Endothelial cell (in vitro differentiated cells): ENCODE results near the gene CREB5. TPM values are rescaled to one million over a fixed set of nuclear protein-coding genes. Genes with fewer than 3 reads are reported as not detected.

Experiments used
- DNase-seq: peaks from one replicate; pipeline ENCODE4 v3.0.0; 2021; ENCODE audit warnings: low spot score
- H3K27ac Mint-ChIP-seq: one replicate; pipeline ENCODE4 v1.8.0; 2021; ENCODE audit warnings: mixed read lengths, inconsistent platforms; ENCODE audit not compliant: unreplicated experiment
- H3K27me3 Mint-ChIP-seq: one replicate; pipeline ENCODE4 v1.8.0; 2021; ENCODE audit warnings: mild to moderate bottlenecking, moderate library complexity, mixed read lengths, inconsistent platforms; ENCODE audit not compliant: unreplicated experiment
- H3K36me3 Mint-ChIP-seq: one replicate; pipeline ENCODE4 v1.8.0; 2021; ENCODE audit warnings: mild to moderate bottlenecking, low read depth, mixed read lengths, inconsistent platforms; ENCODE audit not compliant: unreplicated experiment
- H3K4me1 Mint-ChIP-seq: one replicate; pipeline ENCODE4 v1.8.0; 2021; ENCODE audit warnings: mild to moderate bottlenecking, mixed read lengths, inconsistent platforms; ENCODE audit not compliant: unreplicated experiment
- H3K4me3 Mint-ChIP-seq: one replicate; pipeline ENCODE4 v1.8.0; 2021; ENCODE audit warnings: mild to moderate bottlenecking, mixed read lengths, inconsistent platforms; ENCODE audit not compliant: unreplicated experiment
- H3K9me3 Mint-ChIP-seq: one replicate; pipeline ENCODE4 v1.8.0; 2021; ENCODE audit warnings: mixed read lengths, inconsistent platforms; ENCODE audit not compliant: unreplicated experiment
- total RNA-seq: library from RNA; stranded (reverse); fragmentation: NEBNext Ultra II Directional; extraction: Animal tissue kit (Norgen Biotek cat#: 25700); gene quantifications from one replicate; pipeline ENCODE4 v1.2.1, GENCODE V29; 2021; ENCODE audit not compliant: unreplicated experiment
- TF ChIP-seq, protein P1 (sequence below): fragments of 200-600 bp; sonication (generic); IDR thresholded peaks from one replicate; pipeline ENCODE4 v1.5.0; 2021; ENCODE audit warnings: antibody characterized with exemption; ENCODE audit not compliant: unreplicated experiment

The CREB5 gene
- total RNA-seq, 1 donor from 2014 or later, result 5.6 TPM

DNA sequence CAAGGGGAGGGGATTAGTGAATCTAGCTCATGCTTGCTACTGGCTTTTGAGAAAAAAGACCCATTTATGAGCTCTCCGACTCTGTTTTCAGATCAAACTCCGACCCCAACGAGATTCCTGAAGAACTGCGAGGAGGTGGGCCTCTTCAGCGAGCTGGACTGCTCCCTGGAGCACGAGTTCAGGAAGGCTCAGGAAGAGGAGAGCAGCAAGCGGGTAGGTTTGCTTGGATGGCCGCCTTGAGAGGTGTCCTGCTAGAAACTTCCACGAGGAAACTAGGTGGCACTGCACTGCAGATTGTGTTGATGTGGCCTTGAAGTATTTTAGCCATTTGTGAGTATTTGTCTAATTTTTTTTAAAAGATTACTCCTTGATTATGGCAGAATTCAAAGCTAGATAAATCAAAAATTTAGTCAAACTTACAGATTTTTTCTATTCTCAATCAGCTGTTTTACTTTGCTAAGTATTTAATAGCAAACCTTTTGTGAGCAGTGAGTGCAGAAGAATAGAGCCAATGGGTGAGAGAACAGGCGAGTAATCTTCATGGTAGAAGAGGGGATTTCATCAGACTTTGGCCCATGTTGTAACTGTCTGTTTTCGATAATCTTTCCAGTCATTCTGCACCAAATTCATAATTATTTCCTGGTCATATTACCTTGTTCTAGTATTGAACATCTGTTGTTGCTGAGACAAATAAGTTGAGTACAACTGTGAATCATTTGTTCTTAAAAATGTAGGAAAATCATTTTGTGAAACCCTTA, 95.4 kb downstream of the CREB5 start:
- Mint-ChIP-seq H3K4me1 (peaks cover 7% of the 10 kb centered on the region), H3K27me3 (no peaks in the 10 kb centered on the region), H3K36me3 (no peaks in the 10 kb centered on the region), H3K9me3 (no peaks in the 10 kb centered on the region), H3K27ac (no peak overlapping the region), H3K4me3 (no peak overlapping the region)
- DNase-seq, result no peak
- TF ChIP-seq, protein P1, sequence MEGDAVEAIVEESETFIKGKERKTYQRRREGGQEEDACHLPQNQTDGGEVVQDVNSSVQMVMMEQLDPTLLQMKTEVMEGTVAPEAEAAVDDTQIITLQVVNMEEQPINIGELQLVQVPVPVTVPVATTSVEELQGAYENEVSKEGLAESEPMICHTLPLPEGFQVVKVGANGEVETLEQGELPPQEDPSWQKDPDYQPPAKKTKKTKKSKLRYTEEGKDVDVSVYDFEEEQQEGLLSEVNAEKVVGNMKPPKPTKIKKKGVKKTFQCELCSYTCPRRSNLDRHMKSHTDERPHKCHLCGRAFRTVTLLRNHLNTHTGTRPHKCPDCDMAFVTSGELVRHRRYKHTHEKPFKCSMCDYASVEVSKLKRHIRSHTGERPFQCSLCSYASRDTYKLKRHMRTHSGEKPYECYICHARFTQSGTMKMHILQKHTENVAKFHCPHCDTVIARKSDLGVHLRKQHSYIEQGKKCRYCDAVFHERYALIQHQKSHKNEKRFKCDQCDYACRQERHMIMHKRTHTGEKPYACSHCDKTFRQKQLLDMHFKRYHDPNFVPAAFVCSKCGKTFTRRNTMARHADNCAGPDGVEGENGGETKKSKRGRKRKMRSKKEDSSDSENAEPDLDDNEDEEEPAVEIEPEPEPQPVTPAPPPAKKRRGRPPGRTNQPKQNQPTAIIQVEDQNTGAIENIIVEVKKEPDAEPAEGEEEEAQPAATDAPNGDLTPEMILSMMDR, result no peak

DNA sequence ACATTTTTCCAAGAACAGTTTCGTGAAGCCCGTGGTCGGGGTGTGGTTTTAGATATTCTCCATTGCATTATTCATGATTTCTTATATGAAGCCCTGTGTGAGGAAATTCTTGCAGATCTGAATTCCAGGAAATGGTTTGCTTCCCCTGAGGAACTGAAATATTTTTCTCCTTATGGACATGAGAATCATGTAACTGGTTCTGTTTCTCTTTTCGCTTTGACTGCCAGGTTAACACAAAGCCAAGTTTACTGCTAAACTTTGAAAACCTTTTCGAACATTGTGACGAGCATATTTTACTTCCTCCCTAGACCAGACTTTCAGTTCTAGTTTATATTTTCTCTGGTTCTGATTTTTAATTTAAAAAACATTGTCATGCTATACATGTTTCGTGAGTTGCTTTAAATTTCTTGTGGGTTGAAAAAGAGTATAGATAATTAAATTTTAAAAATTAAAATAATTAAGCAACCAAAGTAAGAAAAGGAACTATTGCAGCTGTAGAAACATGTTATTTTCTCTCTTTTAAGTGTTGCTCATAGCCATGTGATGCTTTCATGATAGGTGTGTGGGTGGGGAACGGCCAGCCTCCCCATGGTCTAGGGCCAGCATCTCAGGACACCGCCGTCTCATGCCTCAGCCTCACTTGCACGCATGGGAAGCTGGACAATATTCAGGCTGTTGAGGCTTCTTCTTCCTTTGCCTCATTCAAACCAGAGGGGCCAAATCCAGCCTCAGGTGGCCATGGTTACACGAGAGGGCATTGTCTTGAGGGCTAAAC, 97.1 kb downstream of the CREB5 start:
- no peak overlapping the region for H3K27ac Mint-ChIP-seq
- TF ChIP-seq, protein P1, result no peak
- H3K4me1 Mint-ChIP-seq, result peaks cover 7% of the 10 kb centered on the region
- DNase-seq, result no peak
- H3K4me3 Mint-ChIP-seq, result no peak overlapping the region
- H3K27me3 Mint-ChIP-seq, result no peaks in the 10 kb centered on the region
- H3K9me3 Mint-ChIP-seq, result no peaks in the 10 kb centered on the region
- H3K36me3 Mint-ChIP-seq, result no peaks in the 10 kb centered on the region

DNA sequence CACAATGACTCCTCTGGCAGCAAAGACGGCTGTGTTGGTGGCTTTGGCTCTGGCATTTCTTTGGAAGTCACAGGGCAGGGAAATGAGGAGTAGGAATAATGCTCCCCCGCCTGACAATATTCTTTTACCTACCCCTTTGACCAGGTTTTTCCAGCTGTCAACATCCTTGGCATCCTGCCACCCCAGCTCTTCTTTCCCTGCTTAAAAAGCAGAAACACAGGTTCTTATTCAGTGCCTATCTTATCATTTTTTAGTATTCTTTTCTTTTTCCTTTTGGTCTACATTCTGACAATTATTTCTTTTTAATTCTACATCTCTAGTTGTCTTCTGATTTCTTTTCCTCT, 97.7 kb downstream of the CREB5 start:
- DNase-seq, result no peak
- Mint-ChIP-seq H3K27ac (no peak overlapping the region), H3K9me3 (no peaks in the 10 kb centered on the region), H3K4me3 (no peak overlapping the region), H3K36me3 (no peaks in the 10 kb centered on the region), H3K27me3 (no peaks in the 10 kb centered on the region), H3K4me1 (peaks cover 7% of the 10 kb centered on the region)
- TF ChIP-seq, protein P1, result no peak

DNA sequence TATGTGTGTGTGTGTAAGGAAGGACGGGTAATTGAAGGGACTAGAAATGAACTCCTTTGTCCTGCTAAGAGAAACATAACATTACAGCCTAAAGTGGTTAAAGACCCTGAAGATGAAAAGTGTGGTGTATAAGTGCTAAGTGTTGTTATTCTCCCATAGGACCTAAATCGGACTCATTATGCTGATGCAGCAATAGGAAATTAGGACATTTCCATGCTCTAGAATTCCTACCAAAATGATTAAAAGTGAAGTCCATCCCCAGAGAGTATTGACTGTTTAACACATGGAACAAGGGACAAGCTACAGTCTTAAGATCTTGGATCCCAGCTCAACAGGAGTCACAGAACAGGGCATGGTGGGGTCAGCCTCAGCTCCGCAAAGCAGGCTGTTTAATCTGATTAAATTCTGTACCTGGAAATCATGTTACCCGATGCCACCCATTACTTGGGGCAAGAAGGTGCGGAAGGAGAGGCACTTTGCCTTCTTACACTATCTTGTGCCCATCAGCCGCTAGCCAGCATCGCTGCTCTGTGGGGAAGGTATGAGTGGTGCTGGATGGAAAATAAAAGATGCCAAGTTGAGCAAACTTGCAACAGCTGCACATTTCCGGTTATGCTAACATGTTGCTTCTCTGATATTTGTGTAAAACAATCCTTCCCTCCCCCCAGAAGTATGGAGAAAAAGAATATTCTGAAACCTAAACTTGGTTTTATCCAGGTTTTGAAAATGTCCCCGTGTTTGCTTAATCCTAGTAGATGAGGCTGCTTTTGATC, 100.5 kb downstream of the CREB5 start:
- H3K4me1 Mint-ChIP-seq, result peaks cover 7% of the 10 kb centered on the region
- no peaks in the 10 kb centered on the region for H3K27me3 Mint-ChIP-seq
- no peak overlapping the region for H3K27ac Mint-ChIP-seq
- DNase-seq, result no peak
- H3K4me3 Mint-ChIP-seq, result no peak overlapping the region
- TF ChIP-seq, protein P1, result no peak
- H3K36me3 Mint-ChIP-seq, result no peaks in the 10 kb centered on the region
- H3K9me3 Mint-ChIP-seq, result no peaks in the 10 kb centered on the region
